MCF 10A (cell line): ENCODE results near the gene CP. TPM values are rescaled to one million over a fixed set of nuclear protein-coding genes. Genes with fewer than 3 reads are reported as not detected.

Experiments used
- BruUV-seq: library from RNA; stranded (reverse); fragments of 400-500 nt; replicated peaks from 2 replicates; lab custom pipeline; 2021; lab: Mats Ljungman, UMichigan
- CTCF ChIA-PET: fragments of 300-600 bp; sonication (Branson Sonifier 250); formaldehyde crosslinking; extraction: SDS; loops from one replicate; lab custom pipeline; 2021; ENCODE audit warnings: antibody characterized with exemption, inconsistent platforms; lab: Yijun Ruan, JAX
- POLR2A ChIA-PET: fragments of 300-600, 350-650 bp; sonication (Branson Sonifier 250); formaldehyde crosslinking; extraction: SDS; loops from one replicate; lab custom pipeline; 2020; ENCODE audit warnings: antibody characterized with exemption, inconsistent platforms; lab: Yijun Ruan, JAX
- DNase-seq: peaks from one replicate; pipeline ENCODE4 v3.0.0-alpha.2; 2018; ENCODE audit not compliant: unreplicated experiment
- H3K27ac Mint-ChIP-seq: one replicate; pipeline ENCODE4 v1.8.0; 2022; ENCODE audit warnings: mild to moderate bottlenecking, low read depth, mixed read lengths; ENCODE audit not compliant: unreplicated experiment
- H3K27me3 Mint-ChIP-seq: one replicate; pipeline ENCODE4 v1.8.0; 2022; ENCODE audit warnings: mixed read lengths; ENCODE audit not compliant: insufficient read depth, unreplicated experiment
- H3K36me3 Mint-ChIP-seq: one replicate; pipeline ENCODE4 v1.8.0; 2022; ENCODE audit warnings: mild to moderate bottlenecking, moderate library complexity, mixed read lengths; ENCODE audit not compliant: insufficient read depth, unreplicated experiment
- H3K4me1 Mint-ChIP-seq: one replicate; pipeline ENCODE4 v1.8.0; 2022; ENCODE audit warnings: mixed read lengths; ENCODE audit not compliant: insufficient read depth, unreplicated experiment
- H3K4me3 Mint-ChIP-seq: one replicate; pipeline ENCODE4 v1.8.0; 2022; ENCODE audit warnings: mild to moderate bottlenecking, moderate library complexity, mixed read lengths; ENCODE audit not compliant: unreplicated experiment
- H3K9me3 Mint-ChIP-seq: one replicate; pipeline ENCODE4 v1.8.0; 2022; ENCODE audit warnings: mixed read lengths; ENCODE audit not compliant: unreplicated experiment
- intact Hi-C: fragments of 100-400 bp; cut with micrococcal nuclease; formaldehyde crosslinking; loops from 2 replicates; pipeline ENCODE4 v1.14.1; 2022
- total RNA-seq: library from RNA; stranded (reverse); gene quantifications from 2 replicates; pipeline ENCODE4 v1.2.3, GENCODE V29; 2022
- TF ChIP-seq, protein P1 (sequence below): fragments of 200-600 bp; IDR thresholded peaks from one replicate; pipeline ENCODE4 v1.8.0; 2022; ENCODE audit warnings: antibody characterized with exemption, mild to moderate bottlenecking; ENCODE audit not compliant: unreplicated experiment

CP gene
- total RNA-seq, 1 experiment from 2014 or later = not detected

DNA sequence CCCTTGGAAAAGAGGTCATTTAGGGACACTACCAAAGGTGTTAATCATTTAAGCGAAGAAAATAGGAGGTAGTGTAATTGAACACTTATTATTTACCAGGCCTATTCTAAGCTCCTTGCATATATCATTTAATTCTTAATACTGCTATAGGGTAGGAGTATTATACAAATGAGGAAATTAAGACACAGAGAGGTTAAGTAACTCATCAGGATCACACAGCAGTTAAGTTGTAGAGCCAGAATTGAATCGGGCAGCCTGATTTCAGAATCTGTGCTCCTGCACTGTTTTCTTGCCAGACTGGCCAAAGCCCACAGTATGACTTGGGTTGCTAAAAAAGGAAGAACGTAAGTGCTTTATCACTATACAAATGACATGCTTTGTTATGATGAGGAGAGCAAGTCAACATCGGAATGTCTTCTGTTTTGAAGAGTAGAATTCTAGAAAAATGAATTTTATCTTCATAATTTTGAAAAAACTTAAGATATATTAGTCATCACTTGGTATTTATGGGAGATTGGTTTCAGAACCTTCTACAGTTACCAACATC, 60.8 kb downstream of the CP start:
- Mint-ChIP-seq H3K4me1 (no peaks in the 10 kb centered on the region), H3K27ac (no peak overlapping the region), H3K9me3 (no peaks in the 10 kb centered on the region), H3K4me3 (no peak overlapping the region), H3K27me3 (no peaks in the 10 kb centered on the region), H3K36me3 (peaks cover 49% of the 10 kb centered on the region)
- ChIA-PET CTCF (interaction anchor here (0.6 to 2.6 kb wide), 5 partner anchors 9 to 210 kb away, joined by 3 to 11 read pairs (median 4); no protein-coding TSS in a partner anchor), POLR2A (interaction anchor here (0.7 to 1.0 kb wide), 3 partner anchors 67 to 204 kb away, joined by 3 read pairs; no protein-coding TSS in a partner anchor)
- BruUV-seq = no TSS peak
- no peak for DNase-seq
- TF ChIP-seq, protein P1, sequence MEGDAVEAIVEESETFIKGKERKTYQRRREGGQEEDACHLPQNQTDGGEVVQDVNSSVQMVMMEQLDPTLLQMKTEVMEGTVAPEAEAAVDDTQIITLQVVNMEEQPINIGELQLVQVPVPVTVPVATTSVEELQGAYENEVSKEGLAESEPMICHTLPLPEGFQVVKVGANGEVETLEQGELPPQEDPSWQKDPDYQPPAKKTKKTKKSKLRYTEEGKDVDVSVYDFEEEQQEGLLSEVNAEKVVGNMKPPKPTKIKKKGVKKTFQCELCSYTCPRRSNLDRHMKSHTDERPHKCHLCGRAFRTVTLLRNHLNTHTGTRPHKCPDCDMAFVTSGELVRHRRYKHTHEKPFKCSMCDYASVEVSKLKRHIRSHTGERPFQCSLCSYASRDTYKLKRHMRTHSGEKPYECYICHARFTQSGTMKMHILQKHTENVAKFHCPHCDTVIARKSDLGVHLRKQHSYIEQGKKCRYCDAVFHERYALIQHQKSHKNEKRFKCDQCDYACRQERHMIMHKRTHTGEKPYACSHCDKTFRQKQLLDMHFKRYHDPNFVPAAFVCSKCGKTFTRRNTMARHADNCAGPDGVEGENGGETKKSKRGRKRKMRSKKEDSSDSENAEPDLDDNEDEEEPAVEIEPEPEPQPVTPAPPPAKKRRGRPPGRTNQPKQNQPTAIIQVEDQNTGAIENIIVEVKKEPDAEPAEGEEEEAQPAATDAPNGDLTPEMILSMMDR = no peak
- intact Hi-C loops = no loop called here

DNA sequence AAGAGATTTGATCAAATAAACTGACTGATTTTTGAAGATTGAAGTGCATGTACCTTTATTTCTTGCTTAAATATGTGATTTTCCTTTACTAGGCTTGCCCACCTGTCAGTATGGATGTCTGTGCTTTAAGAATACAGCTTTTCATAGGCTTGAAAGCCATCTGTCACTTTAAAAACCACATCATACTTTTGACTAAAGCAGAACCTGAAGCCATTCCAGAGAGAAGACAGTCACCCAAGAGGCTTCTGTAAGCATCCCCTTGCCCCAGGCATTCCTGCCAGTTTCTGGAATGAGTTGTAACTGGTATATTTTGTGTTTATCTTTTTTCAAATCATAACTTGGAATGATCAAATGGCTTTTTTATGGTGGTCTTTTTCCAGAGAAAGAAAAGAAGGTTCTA, 68.2 kb downstream of the CP start:
- ChIA-PET CTCF (interaction anchor here (0.8 to 1.7 kb wide), 2 partner anchors 33 to 198 kb away, joined by 5 to 10 read pairs; no protein-coding TSS in a partner anchor), POLR2A (interaction anchor here (1.3 kb wide), 1 partner anchor 26 kb away, joined by 5 read pairs; no protein-coding TSS in a partner anchor)
- TF ChIP-seq, protein P1 = no peak
- Mint-ChIP-seq H3K27ac (no peak overlapping the region), H3K4me1 (no peaks in the 10 kb centered on the region), H3K36me3 (peaks cover 42% of the 10 kb centered on the region), H3K27me3 (no peaks in the 10 kb centered on the region), H3K4me3 (no peak overlapping the region), H3K9me3 (no peaks in the 10 kb centered on the region)
- no peak for DNase-seq
- BruUV-seq = no TSS peak
- intact Hi-C loops = no loop called here

DNA sequence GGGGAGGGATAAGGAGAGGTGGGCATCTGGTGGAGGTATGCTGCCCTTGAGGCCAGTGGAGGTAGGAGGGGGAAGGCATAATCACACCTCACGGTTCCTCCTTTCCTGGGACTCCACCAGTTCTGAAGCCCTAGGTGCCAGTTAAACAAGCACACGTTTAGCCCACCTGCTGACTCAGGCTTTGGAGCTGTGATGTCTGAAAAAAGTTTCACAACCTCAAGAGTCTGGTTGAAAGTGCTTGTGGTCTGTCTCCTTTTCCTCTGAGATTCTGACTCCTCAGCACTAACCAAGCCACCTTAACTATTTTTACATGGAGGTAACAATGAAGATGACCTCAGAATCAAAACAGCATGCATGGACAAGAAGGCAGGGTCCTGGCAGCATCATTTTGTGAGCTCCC, 69.2 kb downstream of the CP start:
- Mint-ChIP-seq H3K36me3 (peaks cover 46% of the 10 kb centered on the region), H3K9me3 (no peaks in the 10 kb centered on the region), H3K4me1 (no peaks in the 10 kb centered on the region), H3K27me3 (no peaks in the 10 kb centered on the region), H3K4me3 (no peak overlapping the region), H3K27ac (no peak overlapping the region)
- ChIA-PET POLR2A (interaction anchor here (1.3 kb wide), 1 partner anchor 27 kb away, joined by 5 read pairs; no protein-coding TSS in a partner anchor), CTCF (interaction anchor here (0.6 to 1.7 kb wide), 3 partner anchors 23 to 326 kb away, joined by 4 to 10 read pairs (median 6); partner anchors contain the start of gene HPS3)
- TF ChIP-seq, protein P1 = no peak
- peak; percentile 42 for DNase-seq
- intact Hi-C loops = no loop called here
- no TSS peak for BruUV-seq

DNA sequence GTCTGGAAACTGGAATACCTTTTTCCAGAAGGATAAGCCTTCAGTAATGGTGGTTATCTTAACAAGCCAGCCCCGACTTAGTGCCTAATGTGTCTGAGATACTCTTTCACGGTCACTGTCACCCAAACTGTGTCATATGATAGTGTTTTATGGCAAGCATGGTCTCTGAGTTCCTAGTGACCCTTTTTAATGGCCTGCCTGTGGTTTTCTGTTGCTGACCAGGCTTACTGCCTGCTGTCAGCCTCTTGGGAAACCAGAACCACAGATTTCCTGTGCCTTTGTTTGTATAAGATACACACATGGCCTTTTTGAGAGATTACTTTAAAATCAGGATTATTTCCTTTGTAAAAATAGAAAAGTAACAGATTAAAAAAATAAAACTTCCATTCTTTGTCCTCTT, 69.8 kb downstream of the CP start:
- CTCF ChIA-PET = interaction anchor here (0.6 to 1.3 kb wide), 4 partner anchors 9 to 327 kb away, joined by 3 to 6 read pairs (median 4); partner anchors contain the start of gene HPS3
- no TSS peak for BruUV-seq
- no peaks in the 10 kb centered on the region for H3K4me1 Mint-ChIP-seq
- intact Hi-C loops = no loop called here
- H3K36me3 Mint-ChIP-seq = peaks cover 41% of the 10 kb centered on the region
- no peak for DNase-seq
- TF ChIP-seq, protein P1 = no peak
- POLR2A ChIA-PET = no interaction called here
- no peaks in the 10 kb centered on the region for H3K9me3 Mint-ChIP-seq
- no peak overlapping the region for H3K4me3 Mint-ChIP-seq
- H3K27ac Mint-ChIP-seq = no peak overlapping the region
- H3K27me3 Mint-ChIP-seq = no peaks in the 10 kb centered on the region
